Hepatocyte (in vitro differentiated cells): ENCODE results near the gene BRIP1. TPM values are rescaled to one million over a fixed set of nuclear protein-coding genes. Genes with fewer than 3 reads are reported as not detected.

Experiments used
- DNase-seq: peaks from one replicate; pipeline ENCODE4 v3.0.0-alpha.2; 2016; ENCODE audit warnings: low spot score
- H2AFZ ChIP-seq: fragments of 200-600 bp; sonication (generic); 2 replicates; pipeline ENCODE4 v1.6.0; 2016; ENCODE audit warnings: antibody characterized with exemption, mild to moderate bottlenecking
- H3K27ac ChIP-seq: fragments of 200-600 bp; sonication (generic); 2 replicates; pipeline ENCODE4 v1.5.1; 2016; ENCODE audit warnings: mild to moderate bottlenecking
- H3K27me3 ChIP-seq: fragments of 200-600 bp; sonication (generic); 2 replicates; pipeline ENCODE4 v1.6.1; 2016
- H3K36me3 ChIP-seq: fragments of 200-600 bp; sonication (generic); replicated peaks from 2 replicates; pipeline ENCODE4 v1.5.1; 2016; ENCODE audit warnings: low read depth; ENCODE audit not compliant: insufficient read depth
- H3K4me1 ChIP-seq: fragments of 200-600 bp; sonication (generic); 2 replicates; pipeline ENCODE4 v1.5.1; 2016; ENCODE audit warnings: mild to moderate bottlenecking, moderate library complexity; ENCODE audit not compliant: insufficient read depth
- H3K4me2 ChIP-seq: fragments of 200-600 bp; sonication (generic); 2 replicates; pipeline ENCODE4 v1.6.0; 2016
- H3K4me3 ChIP-seq: fragments of 200-600 bp; sonication (generic); 2 replicates; pipeline ENCODE4 v1.5.1; 2016; ENCODE audit warnings: mild to moderate bottlenecking
- H3K79me2 ChIP-seq: fragments of 200-600 bp; sonication (generic); 2 replicates; pipeline ENCODE4 v1.6.0; 2017; ENCODE audit warnings: mild to moderate bottlenecking
- H3K9me2 ChIP-seq: fragments of 200-600 bp; sonication (generic); replicated peaks from 2 replicates; pipeline ENCODE4 v1.6.0; 2017; ENCODE audit warnings: mild to moderate bottlenecking; ENCODE audit not compliant: insufficient read depth
- H3K9me3 ChIP-seq: fragments of 200-600 bp; sonication (generic); 2 replicates; pipeline ENCODE4 v1.5.1; 2016; ENCODE audit warnings: low read depth, mild to moderate bottlenecking
- H4K20me1 ChIP-seq: fragments of 200-600 bp; sonication (generic); 2 replicates; pipeline ENCODE4 v1.6.0; 2016; ENCODE audit warnings: mild to moderate bottlenecking; ENCODE audit not compliant: insufficient read depth, poor library complexity, severe bottlenecking
- EZH2 ChIP-seq: fragments of 200-600 bp; sonication (generic); IDR thresholded peaks from 2 replicates; pipeline ENCODE4 v1.6.1; 2016; ENCODE audit warnings: antibody characterized with exemption, mild to moderate bottlenecking, borderline replicate concordance
- EZH2phosphoT487 ChIP-seq: fragments of 200-600 bp; sonication (generic); IDR thresholded peaks from one replicate; pipeline ENCODE4 v1.6.1; 2018; ENCODE audit warnings: antibody characterized with exemption, mild to moderate bottlenecking, low read depth, moderate library complexity; ENCODE audit not compliant: unreplicated experiment, severe bottlenecking
- WGBS: methylation state at CpG from one replicate; pipeline ENCODE4 v1.1.6; 2016; ENCODE audit warnings: low lambda C conversion rate; ENCODE audit errors: missing lambda C conversion rate; 5-methylcytosine and 5-hydroxymethylcytosine counted together
- polyA plus RNA-seq: library from polyadenylated mRNA; unstranded; fragments of >200 nt; fragmentation: Nextera tagmentation; extraction: Ambion mirVana; gene quantifications from 2 replicates; pipeline ENCODE4 v1.2.1, GENCODE V29; 2016
- total RNA-seq: library from RNA; depleted of rRNA; stranded (reverse); fragments of >200 nt; gene quantifications from 2 replicates; pipeline ENCODE4 v1.2.3, GENCODE V29; 2014
- TF ChIP-seq, protein P1 (sequence below): fragments of 200-600 bp; sonication (generic); IDR thresholded peaks from 2 replicates; pipeline ENCODE4 v1.5.1; 2016; ENCODE audit warnings: antibody characterized with exemption, mild to moderate bottlenecking; ENCODE audit not compliant: poor library complexity

The BRIP1 gene
- total and polyA plus RNA-seq, 2 experiments from 2014 or later: 0.50 to 4.0 TPM

DNA sequence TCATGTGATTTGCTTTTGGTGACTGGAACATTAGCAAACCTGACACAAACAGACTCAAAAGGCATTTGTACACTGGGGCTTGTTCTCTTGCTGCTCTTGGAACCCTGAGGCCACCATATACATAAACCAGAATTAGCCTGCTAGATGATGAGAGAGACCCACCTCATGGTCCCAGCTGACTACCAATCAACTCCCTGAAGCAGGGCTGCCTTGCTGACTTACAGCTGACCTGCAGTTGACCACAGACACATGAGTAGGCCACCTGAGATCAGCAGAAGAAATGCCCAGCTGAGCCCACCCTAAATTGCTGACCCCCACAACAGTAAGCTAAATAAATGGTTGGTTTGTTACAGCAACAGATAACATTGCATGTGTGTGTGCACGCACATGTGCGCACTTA lies 28.7 kb downstream of the BRIP1 start:
- no peaks in the 10 kb centered on the region for H4K20me1 ChIP-seq
- H3K4me3 ChIP-seq: no peak overlapping the region
- no peaks in the 10 kb centered on the region for H3K9me3 ChIP-seq
- no peaks in the 10 kb centered on the region for H3K27me3 ChIP-seq
- no peak for DNase-seq
- no peak overlapping the region for H2AFZ ChIP-seq
- H3K27ac ChIP-seq: no peak overlapping the region
- no peak overlapping the region for H3K4me2 ChIP-seq
- TF ChIP-seq, protein P1, sequence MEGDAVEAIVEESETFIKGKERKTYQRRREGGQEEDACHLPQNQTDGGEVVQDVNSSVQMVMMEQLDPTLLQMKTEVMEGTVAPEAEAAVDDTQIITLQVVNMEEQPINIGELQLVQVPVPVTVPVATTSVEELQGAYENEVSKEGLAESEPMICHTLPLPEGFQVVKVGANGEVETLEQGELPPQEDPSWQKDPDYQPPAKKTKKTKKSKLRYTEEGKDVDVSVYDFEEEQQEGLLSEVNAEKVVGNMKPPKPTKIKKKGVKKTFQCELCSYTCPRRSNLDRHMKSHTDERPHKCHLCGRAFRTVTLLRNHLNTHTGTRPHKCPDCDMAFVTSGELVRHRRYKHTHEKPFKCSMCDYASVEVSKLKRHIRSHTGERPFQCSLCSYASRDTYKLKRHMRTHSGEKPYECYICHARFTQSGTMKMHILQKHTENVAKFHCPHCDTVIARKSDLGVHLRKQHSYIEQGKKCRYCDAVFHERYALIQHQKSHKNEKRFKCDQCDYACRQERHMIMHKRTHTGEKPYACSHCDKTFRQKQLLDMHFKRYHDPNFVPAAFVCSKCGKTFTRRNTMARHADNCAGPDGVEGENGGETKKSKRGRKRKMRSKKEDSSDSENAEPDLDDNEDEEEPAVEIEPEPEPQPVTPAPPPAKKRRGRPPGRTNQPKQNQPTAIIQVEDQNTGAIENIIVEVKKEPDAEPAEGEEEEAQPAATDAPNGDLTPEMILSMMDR: no peak
- TF ChIP-seq EZH2phosphoT487 (no peak), EZH2 (no peak)
- H3K4me1 ChIP-seq: no peaks in the 10 kb centered on the region
- H3K9me2 ChIP-seq: no peaks in the 10 kb centered on the region
- no peaks in the 10 kb centered on the region for H3K79me2 ChIP-seq
- H3K36me3 ChIP-seq: no peaks in the 10 kb centered on the region
- 100% methylated on average over 2 of the region's 2 CpGs for WGBS

DNA sequence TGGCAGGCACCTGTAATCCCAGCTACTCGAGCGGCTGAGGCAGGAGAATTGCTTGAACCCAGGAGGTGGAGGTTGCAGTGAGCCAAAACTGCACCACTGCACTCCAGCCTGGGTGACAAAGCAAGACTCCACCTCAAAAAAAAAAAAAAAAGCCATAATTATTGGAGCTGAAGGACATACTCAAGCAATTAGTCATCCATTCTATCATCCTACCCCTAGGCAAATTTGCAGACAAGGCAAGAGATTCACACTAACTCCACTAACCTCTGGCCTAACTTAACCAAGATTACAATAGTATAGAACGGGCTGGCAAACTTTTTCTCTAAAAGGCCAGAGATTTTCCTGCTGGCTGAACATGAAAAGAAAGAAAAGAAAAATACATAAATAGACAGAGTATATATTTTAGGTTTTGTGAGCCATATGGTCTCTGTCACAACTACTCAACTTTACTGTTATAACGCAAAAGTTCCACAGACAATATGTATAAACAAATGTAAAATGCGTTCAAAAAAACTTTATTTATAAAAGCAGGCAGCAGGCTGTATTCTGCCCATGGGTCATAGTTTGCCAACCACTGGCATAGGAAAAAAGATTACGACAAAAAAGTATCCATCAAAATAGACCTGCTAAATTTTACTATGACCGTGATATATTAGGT lies 29.7 kb downstream of the BRIP1 start:
- H3K27ac ChIP-seq: no peak overlapping the region
- no peaks in the 10 kb centered on the region for H3K9me3 ChIP-seq
- WGBS: 79% methylated on average over 7 of the region's 7 CpGs
- no peak overlapping the region for H3K4me2 ChIP-seq
- H3K4me1 ChIP-seq: no peaks in the 10 kb centered on the region
- H3K36me3 ChIP-seq: no peaks in the 10 kb centered on the region
- H2AFZ ChIP-seq: peak overlapping the region; percentile 10
- H3K9me2 ChIP-seq: no peaks in the 10 kb centered on the region
- no peaks in the 10 kb centered on the region for H3K27me3 ChIP-seq
- TF ChIP-seq EZH2phosphoT487 (no peak), EZH2 (no peak)
- TF ChIP-seq, protein P1: no peak
- no peaks in the 10 kb centered on the region for H3K79me2 ChIP-seq
- H4K20me1 ChIP-seq: no peaks in the 10 kb centered on the region
- DNase-seq: no peak
- H3K4me3 ChIP-seq: no peak overlapping the region

DNA sequence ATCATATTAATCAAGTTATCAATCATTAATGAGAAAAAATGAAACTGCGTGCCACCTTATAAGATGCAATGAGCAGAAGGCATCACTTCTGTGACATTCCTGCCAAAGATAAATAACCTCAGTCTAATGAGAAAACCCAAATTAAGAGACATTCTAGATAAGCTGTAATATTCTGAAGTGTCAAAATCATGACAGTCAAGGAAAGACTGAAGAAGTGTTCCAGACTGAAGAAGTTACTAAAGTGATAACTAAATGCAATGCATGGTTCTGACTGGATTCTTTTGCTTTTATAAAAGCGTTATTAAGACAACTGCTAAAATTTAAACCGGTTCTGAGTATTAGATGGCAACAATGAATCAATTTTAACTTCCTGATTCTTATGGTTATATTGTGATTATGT lies 30.9 kb downstream of the BRIP1 start:
- Histone ChIP-seq H3K27me3 (no peaks in the 10 kb centered on the region), H3K27ac (no peak overlapping the region), H4K20me1 (no peaks in the 10 kb centered on the region), H3K9me3 (no peaks in the 10 kb centered on the region), H3K79me2 (no peaks in the 10 kb centered on the region), H3K36me3 (no peaks in the 10 kb centered on the region), H3K9me2 (no peaks in the 10 kb centered on the region), H3K4me1 (no peaks in the 10 kb centered on the region), H3K4me2 (no peak overlapping the region), H2AFZ (no peak overlapping the region), H3K4me3 (no peak overlapping the region)
- WGBS: 97% methylated on average over 3 of the region's 3 CpGs
- TF ChIP-seq EZH2: no peak
- TF ChIP-seq, protein P1: no peak
- no peak for TF ChIP-seq EZH2phosphoT487
- no peak for DNase-seq

DNA sequence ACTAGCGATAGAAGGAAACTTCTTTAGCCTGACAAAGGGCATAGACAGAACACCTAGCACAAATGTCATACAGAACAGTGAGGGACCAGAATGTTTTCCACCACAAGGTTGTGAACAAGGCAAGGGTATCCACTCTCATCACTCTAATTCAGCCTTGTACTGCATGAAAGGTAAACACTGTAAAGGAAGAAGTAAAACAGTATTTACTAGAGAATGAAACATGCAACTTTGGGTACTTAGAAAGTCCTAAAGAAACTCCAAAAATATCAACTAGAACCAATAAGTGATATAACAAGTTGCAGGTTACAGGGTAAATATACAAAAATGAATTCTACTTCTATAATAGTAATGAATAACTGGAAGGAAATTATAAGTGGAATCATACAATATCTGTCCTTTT lies 32.2 kb downstream of the BRIP1 start:
- H3K27me3 ChIP-seq: no peaks in the 10 kb centered on the region
- no peak overlapping the region for H3K4me3 ChIP-seq
- H3K79me2 ChIP-seq: no peaks in the 10 kb centered on the region
- no peak overlapping the region for H3K27ac ChIP-seq
- no peaks in the 10 kb centered on the region for H3K36me3 ChIP-seq
- WGBS: 100% methylated on average over 1 of the region's 1 CpG
- TF ChIP-seq, protein P1: no peak
- H3K4me1 ChIP-seq: no peaks in the 10 kb centered on the region
- H3K4me2 ChIP-seq: no peak overlapping the region
- H4K20me1 ChIP-seq: no peaks in the 10 kb centered on the region
- no peaks in the 10 kb centered on the region for H3K9me2 ChIP-seq
- H3K9me3 ChIP-seq: no peaks in the 10 kb centered on the region
- H2AFZ ChIP-seq: no peak overlapping the region
- DNase-seq: no peak
